ENCODE data around the gene RRM2.
"Not testable (repeated sequence)": the region's sequence is repeated elsewhere in the genome, so short reads cannot be mapped to it uniquely, and the experiment has no call there.

Gene RRM2

DNA sequence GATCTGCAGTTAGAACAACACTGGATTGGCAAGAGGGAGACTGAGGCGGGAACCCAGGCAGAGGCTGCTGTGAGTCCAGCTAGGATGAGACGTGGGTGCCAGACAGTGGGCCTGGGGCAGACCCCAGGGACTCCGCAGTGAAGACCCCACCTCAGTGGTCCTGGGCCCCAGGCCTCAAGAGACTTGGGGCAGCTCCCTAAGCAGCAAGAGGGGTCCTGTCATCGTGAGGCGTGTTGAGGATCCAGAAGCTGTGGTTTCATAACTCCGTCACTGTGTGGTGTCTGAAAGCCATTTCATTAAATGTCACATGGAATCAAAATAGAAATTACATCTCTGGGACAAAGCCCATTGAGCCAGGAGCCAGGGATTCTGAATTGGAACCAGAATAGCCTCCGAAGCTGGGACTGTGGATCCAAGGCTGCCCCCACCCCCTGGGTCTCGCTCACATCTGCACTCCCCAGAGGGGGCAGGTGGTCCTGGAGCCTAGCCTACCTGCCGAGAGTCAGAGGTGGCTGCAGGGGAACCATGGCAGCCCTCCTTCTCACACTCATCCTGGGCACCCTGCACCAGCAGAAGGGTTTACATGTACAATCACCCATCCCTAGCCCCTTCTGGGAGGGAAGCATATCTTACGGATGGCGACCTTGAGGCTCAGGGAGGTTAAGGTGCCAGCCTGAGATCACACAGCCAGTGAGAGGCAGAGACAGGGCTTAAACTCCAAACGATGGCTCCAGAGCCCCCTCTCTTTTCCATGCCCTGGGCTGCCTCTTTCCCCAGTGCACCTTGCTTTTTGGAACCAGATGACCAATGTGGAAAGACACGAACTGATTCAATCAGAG lies 23.2 kb downstream of the RRM2 start:
- TF ChIP-seq, protein P1, sequence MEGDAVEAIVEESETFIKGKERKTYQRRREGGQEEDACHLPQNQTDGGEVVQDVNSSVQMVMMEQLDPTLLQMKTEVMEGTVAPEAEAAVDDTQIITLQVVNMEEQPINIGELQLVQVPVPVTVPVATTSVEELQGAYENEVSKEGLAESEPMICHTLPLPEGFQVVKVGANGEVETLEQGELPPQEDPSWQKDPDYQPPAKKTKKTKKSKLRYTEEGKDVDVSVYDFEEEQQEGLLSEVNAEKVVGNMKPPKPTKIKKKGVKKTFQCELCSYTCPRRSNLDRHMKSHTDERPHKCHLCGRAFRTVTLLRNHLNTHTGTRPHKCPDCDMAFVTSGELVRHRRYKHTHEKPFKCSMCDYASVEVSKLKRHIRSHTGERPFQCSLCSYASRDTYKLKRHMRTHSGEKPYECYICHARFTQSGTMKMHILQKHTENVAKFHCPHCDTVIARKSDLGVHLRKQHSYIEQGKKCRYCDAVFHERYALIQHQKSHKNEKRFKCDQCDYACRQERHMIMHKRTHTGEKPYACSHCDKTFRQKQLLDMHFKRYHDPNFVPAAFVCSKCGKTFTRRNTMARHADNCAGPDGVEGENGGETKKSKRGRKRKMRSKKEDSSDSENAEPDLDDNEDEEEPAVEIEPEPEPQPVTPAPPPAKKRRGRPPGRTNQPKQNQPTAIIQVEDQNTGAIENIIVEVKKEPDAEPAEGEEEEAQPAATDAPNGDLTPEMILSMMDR (IDR thresholded peaks at IDR 0.05; ENCODE audit: control insufficient read depth, insufficient read depth, low read depth, low read length, missing control alignments), result no peak
- no peak for DNase-seq (ENCODE audit: low read depth)
- H3K4me3 ChIP-seq (ENCODE audit: control insufficient read depth, low read depth, low read length), result no peak overlapping the region

DNA sequence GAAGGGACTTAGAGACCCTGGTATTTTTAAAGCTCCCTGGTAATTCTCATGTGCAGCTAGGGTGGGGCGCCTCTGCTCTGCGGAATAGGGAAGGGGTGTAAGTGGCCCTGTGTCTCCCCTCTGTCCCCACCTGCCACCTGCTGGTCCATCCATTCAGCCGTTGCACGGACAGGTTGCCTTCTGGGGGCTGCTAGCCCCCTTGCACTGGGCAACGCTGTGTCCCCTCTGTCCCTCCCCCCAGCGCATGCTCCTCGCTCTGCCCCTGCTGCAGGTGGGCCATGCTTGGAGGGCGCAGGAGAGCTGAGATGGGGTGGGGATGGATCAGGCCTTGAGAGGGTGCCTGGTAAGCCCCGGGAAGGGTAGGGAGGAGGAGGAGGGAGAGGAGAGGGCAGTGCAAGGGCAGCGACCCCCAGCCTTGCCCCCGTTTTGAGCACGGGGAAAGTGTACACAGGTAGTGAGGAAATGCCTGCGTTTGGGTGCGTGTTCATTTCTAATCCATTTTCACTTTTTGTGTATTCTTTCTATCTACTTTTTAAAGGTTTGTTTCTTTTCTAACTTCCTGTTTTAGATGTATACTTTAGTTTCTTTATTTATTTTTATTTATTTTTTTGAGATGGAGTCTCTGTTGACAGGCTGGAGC lies 23.9 kb downstream of the RRM2 start:
- TF ChIP-seq, protein P1 (IDR thresholded peaks at IDR 0.05; ENCODE audit: control insufficient read depth, insufficient read depth, low read depth, low read length, missing control alignments), result no peak
- DNase-seq (ENCODE audit: low read depth), result no peak
- H3K4me3 ChIP-seq (ENCODE audit: control insufficient read depth, low read depth, low read length), result no peak overlapping the region

DNA sequence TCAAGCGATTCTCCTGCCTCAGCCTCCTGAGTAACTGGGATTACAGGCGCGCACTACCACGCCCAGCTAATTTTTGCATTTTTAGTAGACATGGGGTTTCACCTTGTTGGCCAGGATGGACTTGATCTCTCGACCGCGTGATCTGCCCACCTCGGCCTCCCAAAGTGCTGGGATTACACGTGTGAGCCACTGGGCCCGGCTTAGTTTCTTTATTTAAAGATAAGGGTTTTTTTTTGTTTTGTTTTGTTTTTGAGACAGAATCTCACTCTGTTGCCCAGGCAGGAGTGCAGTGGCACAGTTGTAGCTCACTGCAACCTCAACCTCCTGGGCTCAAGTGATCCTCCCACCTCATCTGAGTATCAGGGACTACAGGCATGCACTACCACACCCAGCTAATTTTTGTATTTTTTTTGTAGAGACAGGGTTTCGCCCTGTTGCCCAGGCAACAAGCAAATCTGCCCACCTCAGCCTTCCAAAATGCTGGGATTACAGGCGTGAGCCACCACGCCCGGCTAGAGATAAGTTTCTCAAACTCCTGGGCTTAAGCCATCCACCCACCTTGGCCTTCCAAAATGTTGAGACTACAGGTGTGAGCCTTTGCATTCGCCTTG lies 24.6 kb downstream of the RRM2 start:
- not testable (repeated sequence) for DNase-seq (ENCODE audit: low read depth); H3K4me3 ChIP-seq (ENCODE audit: control insufficient read depth, low read depth, low read length)

DNA sequence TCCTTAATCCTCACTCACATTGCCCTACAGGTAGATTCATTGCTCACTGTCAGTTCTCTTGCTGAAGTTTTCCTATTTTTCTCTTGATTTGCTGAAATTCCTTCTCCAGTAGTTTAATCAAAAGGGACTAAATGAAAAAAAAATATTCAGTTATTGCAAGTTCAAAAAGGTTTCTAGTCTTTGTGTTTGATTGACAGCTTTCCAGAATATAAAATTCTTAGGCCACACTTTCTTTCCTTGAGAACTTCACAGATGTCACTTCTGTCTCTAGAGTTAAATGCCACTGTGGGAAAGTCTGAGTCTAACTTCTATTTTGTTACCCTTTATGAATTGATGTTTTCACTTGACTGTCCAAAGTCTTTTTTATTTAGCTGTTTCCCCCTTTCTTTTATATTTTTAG lies 25.7 kb downstream of the RRM2 start:
- no peak for DNase-seq (ENCODE audit: low read depth)
- TF ChIP-seq, protein P1 (IDR thresholded peaks at IDR 0.05; ENCODE audit: control insufficient read depth, insufficient read depth, low read depth, low read length, missing control alignments), result no peak
- H3K4me3 ChIP-seq (ENCODE audit: control insufficient read depth, low read depth, low read length), result no peak overlapping the region

DNA sequence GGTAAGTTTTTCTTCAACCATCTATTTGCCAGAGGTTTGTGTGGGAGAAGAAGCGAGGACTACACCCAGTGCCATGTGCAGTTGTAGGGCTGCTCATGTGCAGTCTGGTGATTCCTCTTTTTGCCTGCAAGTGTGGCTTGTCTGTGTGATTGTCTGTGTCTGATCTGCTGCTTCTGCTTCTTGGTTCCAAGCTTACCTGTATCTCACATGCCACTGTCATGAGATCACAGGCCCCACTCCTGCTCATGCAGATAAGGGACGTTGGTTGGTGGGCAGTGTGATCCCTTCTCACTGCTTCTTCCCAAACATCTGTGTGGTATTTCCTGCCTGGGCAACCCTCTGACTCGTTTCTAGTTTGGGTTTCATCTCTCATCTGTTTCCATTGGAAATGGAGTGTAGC lies 27.1 kb downstream of the RRM2 start:
- H3K4me3 ChIP-seq (ENCODE audit: control insufficient read depth, low read depth, low read length), result no peak overlapping the region
- TF ChIP-seq, protein P1 (IDR thresholded peaks at IDR 0.05; ENCODE audit: control insufficient read depth, insufficient read depth, low read depth, low read length, missing control alignments), result no peak
- DNase-seq (ENCODE audit: low read depth), result no peak

DNA sequence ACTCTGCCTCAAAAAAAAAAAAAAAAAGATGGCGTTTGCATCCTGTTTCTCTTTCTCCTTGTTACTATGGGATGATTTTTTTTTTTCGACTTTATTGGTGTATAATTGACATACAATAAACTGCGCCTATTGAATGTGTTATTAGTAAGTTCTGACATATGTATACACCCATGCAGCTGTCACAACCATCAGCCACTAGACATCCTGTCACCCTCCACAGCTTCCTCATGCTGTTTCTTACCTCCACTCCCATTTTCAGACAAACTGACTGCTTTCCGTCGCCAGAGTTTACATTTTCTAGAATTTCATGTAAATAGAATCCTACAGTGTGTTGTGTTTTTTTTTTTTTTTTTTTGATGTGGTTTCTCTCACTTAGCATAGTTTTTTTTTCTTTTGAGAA lies 27.9 kb downstream of the RRM2 start:
- no peak for DNase-seq (ENCODE audit: low read depth)
- TF ChIP-seq, protein P1 (IDR thresholded peaks at IDR 0.05; ENCODE audit: control insufficient read depth, insufficient read depth, low read depth, low read length, missing control alignments), result no peak
- H3K4me3 ChIP-seq (ENCODE audit: control insufficient read depth, low read depth, low read length), result no peak overlapping the region

DNA sequence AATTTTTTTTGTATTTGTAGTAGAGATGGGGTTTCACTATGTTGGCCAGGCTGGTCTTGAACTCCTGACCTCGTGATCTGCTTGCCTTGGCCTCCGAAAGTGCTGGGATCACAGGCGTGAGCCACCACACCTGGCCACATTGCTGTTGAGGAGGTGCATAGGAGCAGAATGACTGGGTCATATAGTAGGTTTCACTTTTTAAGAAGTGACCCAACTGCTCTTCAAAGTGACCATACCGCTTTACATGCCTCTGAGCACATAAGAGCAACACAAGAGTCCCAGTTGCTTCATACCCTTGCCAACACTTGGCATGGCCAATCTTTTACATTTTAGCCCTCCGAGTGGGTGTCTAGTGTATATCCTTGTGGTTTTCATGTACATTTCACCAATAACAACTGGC lies 28.9 kb downstream of the RRM2 start:
- DNase-seq (ENCODE audit: low read depth), result no peak
- TF ChIP-seq, protein P1 (IDR thresholded peaks at IDR 0.05; ENCODE audit: control insufficient read depth, insufficient read depth, low read depth, low read length, missing control alignments), result no peak
- no peak overlapping the region for H3K4me3 ChIP-seq (ENCODE audit: control insufficient read depth, low read depth, low read length)
